Measurements from ENCODE around the gene CELSR1.
"Not testable (repeated sequence)": the region's sequence is repeated elsewhere in the genome, so short reads cannot be mapped to it uniquely, and the experiment has no call there.

Gene CELSR1

GRCh38 chr22:46535876-46536536, 1.4 kb downstream of the CELSR1 start:
- DNase-seq (ENCODE audit: low spot score) (no peak), FAIRE-seq (no peak)

GRCh38 chr22:46534901-46535630, 2.4 kb downstream of the CELSR1 start:
- FAIRE-seq (no peak), DNase-seq (ENCODE audit: low spot score) (no peak)

GRCh38 chr22:46534177-46534776, 3.1 kb downstream of the CELSR1 start:
- DNase-seq (ENCODE audit: low spot score) (no peak), FAIRE-seq (no peak)

GRCh38 chr22:46533070-46533833, 4.2 kb downstream of the CELSR1 start:
- FAIRE-seq (peak; percentile 44), DNase-seq (ENCODE audit: low spot score) (peak; percentile 79)

GRCh38 chr22:46532416-46532815, 5.0 kb downstream of the CELSR1 start:
- DNase-seq (ENCODE audit: low spot score): no peak
- FAIRE-seq: no peak

- peak; percentile 13 for DNase-seq (ENCODE audit: low spot score)
- FAIRE-seq: no peak
Observed at GRCh38 chr22:46531581-46532175, 5.7 kb downstream of the CELSR1 start.

GRCh38 chr22:46528121-46528610, 9.3 kb downstream of the CELSR1 start:
- DNase-seq (ENCODE audit: low spot score): peak; percentile 100
- FAIRE-seq: peak; percentile 99

GRCh38 chr22:46526244-46526839, 11.1 kb downstream of the CELSR1 start:
- DNase-seq (ENCODE audit: low spot score): no peak
- FAIRE-seq: no peak

GRCh38 chr22:46525389-46526243, 11.8 kb downstream of the CELSR1 start:
- no peak for FAIRE-seq
- no peak for DNase-seq (ENCODE audit: low spot score)

GRCh38 chr22:46524203-46524740, 13.1 kb downstream of the CELSR1 start:
- DNase-seq (ENCODE audit: low spot score) (no peak), FAIRE-seq (no peak)

- DNase-seq (ENCODE audit: low spot score) (no peak), FAIRE-seq (no peak)
Observed at GRCh38 chr22:46522797-46523196, 14.6 kb downstream of the CELSR1 start.

GRCh38 chr22:46521994-46522393, 15.4 kb downstream of the CELSR1 start:
- FAIRE-seq (no peak), DNase-seq (ENCODE audit: low spot score) (no peak)

GRCh38 chr22:46520880-46521279, 16.5 kb downstream of the CELSR1 start:
- FAIRE-seq (no peak), DNase-seq (ENCODE audit: low spot score) (no peak)

GRCh38 chr22:46519377-46519776, 18.0 kb downstream of the CELSR1 start:
- DNase-seq (ENCODE audit: low spot score): no peak
- no peak for FAIRE-seq

GRCh38 chr22:46518542-46519325, 18.7 kb downstream of the CELSR1 start:
- FAIRE-seq (no peak), DNase-seq (ENCODE audit: low spot score) (no peak)

- DNase-seq (ENCODE audit: low spot score) (no peak), FAIRE-seq (no peak)
Observed at GRCh38 chr22:46518038-46518437, 19.4 kb downstream of the CELSR1 start.

GRCh38 chr22:46517255-46517761, 20.1 kb downstream of the CELSR1 start:
- DNase-seq (ENCODE audit: low spot score) (no peak), FAIRE-seq (no peak)

- FAIRE-seq (no peak), DNase-seq (ENCODE audit: low spot score) (no peak)
Observed at GRCh38 chr22:46516638-46517037, 20.8 kb downstream of the CELSR1 start.

GRCh38 chr22:46516112-46516487, 21.3 kb downstream of the CELSR1 start:
- not testable (repeated sequence) for DNase-seq (ENCODE audit: low spot score); FAIRE-seq
